Panc1 (cell line): ENCODE measurements around the gene TXNRD3. TPM values are rescaled to one million over a fixed set of nuclear protein-coding genes. Genes with fewer than 3 reads are reported as not detected.

ENCODE experiments used
- ATAC-seq: fragments of 200-7000 bp; cut with Tn5 transposase; 2 replicates; pipeline ENCODE4 v1.9.1; 2020; ENCODE audit warnings: mild to moderate bottlenecking, moderate library complexity
- BruUV-seq: library from RNA; stranded (reverse); fragments of 400-500 nt; replicated peaks from 2 replicates; lab custom pipeline; 2021; lab: Mats Ljungman, UMichigan
- CTCF ChIA-PET: fragments of 300-600 bp; sonication (Branson Sonifier 250); formaldehyde crosslinking; loops from one replicate; lab custom pipeline; 2022; ENCODE audit warnings: antibody characterized with exemption; lab: Charles Lee
- POLR2A ChIA-PET: fragments of 300-600 bp; sonication (Branson Sonifier 250); formaldehyde crosslinking; loops from one replicate; lab custom pipeline; 2022; ENCODE audit warnings: antibody characterized with exemption; lab: Charles Lee
- DNase-seq: peaks from one replicate; pipeline ENCODE4 v3.0.0-alpha.2; 2010; ENCODE audit warnings: low read depth, low spot score
- H3K27ac ChIP-seq: 2 replicates; pipeline ENCODE4 v1.5.1; 2011; ENCODE audit warnings: mild to moderate bottlenecking, low read length, inconsistent platforms
- H3K27me3 ChIP-seq: fragments of 200-500 bp; sonication (Bioruptor generic); 2 replicates; pipeline ENCODE4 v1.6.0; 2014; ENCODE audit warnings: low read length, inconsistent platforms; ENCODE audit not compliant: control insufficient read depth, insufficient read depth
- H3K36me3 ChIP-seq: fragments of 200-500 bp; sonication (Bioruptor generic); 2 replicates; pipeline ENCODE4 v1.5.1; 2014; ENCODE audit warnings: inconsistent platforms, mild to moderate bottlenecking, low read length, moderate library complexity; ENCODE audit not compliant: control insufficient read depth, insufficient read depth
- H3K4me1 ChIP-seq: 2 replicates; pipeline ENCODE4 v1.5.1; 2011; ENCODE audit warnings: inconsistent platforms, mild to moderate bottlenecking, low read length, moderate library complexity; ENCODE audit not compliant: control insufficient read depth, insufficient read depth
- H3K4me3 ChIP-seq, 2 experiments: 2 replicates each; pipeline ENCODE4 v1.5.1; 2011 to 2012; ENCODE audit warnings: low read depth in 2 of 2, low read length in 2 of 2, mild to moderate bottlenecking in 2 of 2, inconsistent platforms in 1 of 2, moderate library complexity in 1 of 2
- H3K9me3 ChIP-seq: fragments of 200-500 bp; sonication (Bioruptor generic); 2 replicates; pipeline ENCODE4 v1.5.1; 2014; ENCODE audit warnings: low read depth, mild to moderate bottlenecking, inconsistent platforms, low read length, moderate library complexity; ENCODE audit not compliant: control insufficient read depth, insufficient read depth
- POLR2AphosphoS5 ChIP-seq: IDR thresholded peaks from 2 replicates; pipeline ENCODE4 v1.6.1; 2012; ENCODE audit warnings: mild to moderate bottlenecking, low read depth, low read length, moderate library complexity
- SIN3A ChIP-seq: IDR thresholded peaks from 2 replicates; pipeline ENCODE4 v1.6.1; 2012; ENCODE audit warnings: low read depth, mild to moderate bottlenecking, low read length, moderate library complexity, borderline replicate concordance; ENCODE audit not compliant: insufficient read depth
- TCF7L2 ChIP-seq: IDR thresholded peaks from 2 replicates; pipeline ENCODE4 v1.6.1; 2011; ENCODE audit warnings: mild to moderate bottlenecking, low read depth, low read length, inconsistent platforms
- in situ Hi-C: cut with HindIII; loops from 2 replicates; pipeline ENCODE4 v1.10.0; 2016; ENCODE audit warnings: low sequenced_read_pairs, low pct_unique_long_range_greater_than_20kb
- intact Hi-C: fragments of 100-400 bp; cut with micrococcal nuclease; formaldehyde crosslinking; loops from one replicate; pipeline ENCODE4 v1.10.0; 2022; ENCODE audit not compliant: unreplicated experiment
- total RNA-seq: library from RNA; stranded (reverse); gene quantifications from one replicate; pipeline ENCODE4 v1.2.1, GENCODE V29; 2021; ENCODE audit not compliant: unreplicated experiment
- TF ChIP-seq, protein P1 (sequence below), 2 experiments: IDR thresholded peaks; 2 replicates each; pipeline ENCODE4 v1.6.1; 2011 to 2012; ENCODE audit warnings: low read depth in 2 of 2, control low read depth in 1 of 2, low read length in 1 of 2, mild to moderate bottlenecking in 1 of 2, moderate library complexity in 1 of 2; ENCODE audit not compliant: insufficient read depth in 1 of 2
- TF ChIP-seq, protein P2 (sequence below): fragments of 450-650 bp; IDR thresholded peaks from 2 replicates; pipeline ENCODE4 v1.5.1; 2017; ENCODE audit warnings: mild to moderate bottlenecking

The TXNRD3 gene
- total RNA-seq, 1 experiment from 2014 or later, result 17.2 TPM

DNA sequence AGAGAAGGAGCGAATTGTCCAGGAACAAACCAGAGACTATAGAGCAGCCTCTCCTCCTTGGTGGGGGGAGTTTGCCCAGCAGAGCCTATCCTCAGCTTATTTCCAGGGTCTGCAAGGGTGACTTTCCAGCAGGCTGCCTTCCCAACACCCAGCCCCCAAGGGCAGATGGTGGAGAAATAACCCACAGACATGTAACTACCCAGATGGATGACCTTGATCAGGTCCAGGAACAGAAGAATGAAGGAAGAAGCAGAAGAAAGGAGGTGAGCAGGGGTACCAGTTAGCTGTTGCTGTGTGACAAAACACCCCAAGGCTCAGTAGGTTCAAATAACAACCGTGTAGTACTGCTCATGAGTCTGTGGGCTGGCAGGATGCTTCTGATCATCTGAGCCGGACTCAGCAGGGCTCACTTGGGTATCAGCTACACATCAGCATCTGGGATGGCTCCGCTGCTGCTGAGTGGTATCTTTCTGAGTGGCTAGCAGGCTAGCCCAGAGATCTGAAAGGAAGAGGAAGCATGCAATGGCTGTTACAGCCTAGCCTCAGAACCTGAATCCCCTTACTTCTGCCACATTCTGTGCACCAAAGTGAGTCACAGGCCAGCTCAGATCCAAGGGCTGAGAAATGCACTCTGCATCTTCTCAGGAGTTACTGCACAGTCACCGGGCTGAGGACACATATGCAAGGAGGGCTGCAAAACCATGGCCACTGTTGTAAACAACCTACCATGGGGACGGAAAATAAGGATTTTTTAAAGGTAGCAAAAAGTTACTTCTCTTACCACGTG, 22.2 kb upstream of the TXNRD3 start:
- ATAC-seq, result no peak
- H3K27me3 ChIP-seq, result peaks cover 5% of the 10 kb centered on the region; the same call in 1 of the 2 replicates
- in situ Hi-C loops, result no loop called here
- DNase-seq, result no peak
- peaks cover 7% of the 10 kb centered on the region; the same call in 1 of the 2 replicates for H3K9me3 ChIP-seq
- CTCF ChIA-PET, result no interaction called here
- POLR2A ChIA-PET, result no interaction called here
- H3K4me1 ChIP-seq, result peaks cover 13% of the 10 kb centered on the region
- TF ChIP-seq, protein P1, sequence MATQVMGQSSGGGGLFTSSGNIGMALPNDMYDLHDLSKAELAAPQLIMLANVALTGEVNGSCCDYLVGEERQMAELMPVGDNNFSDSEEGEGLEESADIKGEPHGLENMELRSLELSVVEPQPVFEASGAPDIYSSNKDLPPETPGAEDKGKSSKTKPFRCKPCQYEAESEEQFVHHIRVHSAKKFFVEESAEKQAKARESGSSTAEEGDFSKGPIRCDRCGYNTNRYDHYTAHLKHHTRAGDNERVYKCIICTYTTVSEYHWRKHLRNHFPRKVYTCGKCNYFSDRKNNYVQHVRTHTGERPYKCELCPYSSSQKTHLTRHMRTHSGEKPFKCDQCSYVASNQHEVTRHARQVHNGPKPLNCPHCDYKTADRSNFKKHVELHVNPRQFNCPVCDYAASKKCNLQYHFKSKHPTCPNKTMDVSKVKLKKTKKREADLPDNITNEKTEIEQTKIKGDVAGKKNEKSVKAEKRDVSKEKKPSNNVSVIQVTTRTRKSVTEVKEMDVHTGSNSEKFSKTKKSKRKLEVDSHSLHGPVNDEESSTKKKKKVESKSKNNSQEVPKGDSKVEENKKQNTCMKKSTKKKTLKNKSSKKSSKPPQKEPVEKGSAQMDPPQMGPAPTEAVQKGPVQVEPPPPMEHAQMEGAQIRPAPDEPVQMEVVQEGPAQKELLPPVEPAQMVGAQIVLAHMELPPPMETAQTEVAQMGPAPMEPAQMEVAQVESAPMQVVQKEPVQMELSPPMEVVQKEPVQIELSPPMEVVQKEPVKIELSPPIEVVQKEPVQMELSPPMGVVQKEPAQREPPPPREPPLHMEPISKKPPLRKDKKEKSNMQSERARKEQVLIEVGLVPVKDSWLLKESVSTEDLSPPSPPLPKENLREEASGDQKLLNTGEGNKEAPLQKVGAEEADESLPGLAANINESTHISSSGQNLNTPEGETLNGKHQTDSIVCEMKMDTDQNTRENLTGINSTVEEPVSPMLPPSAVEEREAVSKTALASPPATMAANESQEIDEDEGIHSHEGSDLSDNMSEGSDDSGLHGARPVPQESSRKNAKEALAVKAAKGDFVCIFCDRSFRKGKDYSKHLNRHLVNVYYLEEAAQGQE (IDR thresholded peaks at IDR 0.05; ENCODE audit: insufficient read depth in 1 of 2, low read depth in 2 of 2, low read length in 1 of 2), result no peak
- TF ChIP-seq TCF7L2, result no peak
- TF ChIP-seq, protein P2, sequence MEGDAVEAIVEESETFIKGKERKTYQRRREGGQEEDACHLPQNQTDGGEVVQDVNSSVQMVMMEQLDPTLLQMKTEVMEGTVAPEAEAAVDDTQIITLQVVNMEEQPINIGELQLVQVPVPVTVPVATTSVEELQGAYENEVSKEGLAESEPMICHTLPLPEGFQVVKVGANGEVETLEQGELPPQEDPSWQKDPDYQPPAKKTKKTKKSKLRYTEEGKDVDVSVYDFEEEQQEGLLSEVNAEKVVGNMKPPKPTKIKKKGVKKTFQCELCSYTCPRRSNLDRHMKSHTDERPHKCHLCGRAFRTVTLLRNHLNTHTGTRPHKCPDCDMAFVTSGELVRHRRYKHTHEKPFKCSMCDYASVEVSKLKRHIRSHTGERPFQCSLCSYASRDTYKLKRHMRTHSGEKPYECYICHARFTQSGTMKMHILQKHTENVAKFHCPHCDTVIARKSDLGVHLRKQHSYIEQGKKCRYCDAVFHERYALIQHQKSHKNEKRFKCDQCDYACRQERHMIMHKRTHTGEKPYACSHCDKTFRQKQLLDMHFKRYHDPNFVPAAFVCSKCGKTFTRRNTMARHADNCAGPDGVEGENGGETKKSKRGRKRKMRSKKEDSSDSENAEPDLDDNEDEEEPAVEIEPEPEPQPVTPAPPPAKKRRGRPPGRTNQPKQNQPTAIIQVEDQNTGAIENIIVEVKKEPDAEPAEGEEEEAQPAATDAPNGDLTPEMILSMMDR, result no peak
- TF ChIP-seq SIN3A, result no peak
- TF ChIP-seq POLR2AphosphoS5, result no peak
- H3K27ac ChIP-seq, result no peak overlapping the region
- no peaks in the 10 kb centered on the region for H3K36me3 ChIP-seq
- BruUV-seq, result no TSS peak
- no peak overlapping the region for H3K4me3 ChIP-seq
- intact Hi-C loops, result loop anchor here (10.0 kb wide), 1 partner anchor 778 kb away; no protein-coding TSS in a partner anchor

DNA sequence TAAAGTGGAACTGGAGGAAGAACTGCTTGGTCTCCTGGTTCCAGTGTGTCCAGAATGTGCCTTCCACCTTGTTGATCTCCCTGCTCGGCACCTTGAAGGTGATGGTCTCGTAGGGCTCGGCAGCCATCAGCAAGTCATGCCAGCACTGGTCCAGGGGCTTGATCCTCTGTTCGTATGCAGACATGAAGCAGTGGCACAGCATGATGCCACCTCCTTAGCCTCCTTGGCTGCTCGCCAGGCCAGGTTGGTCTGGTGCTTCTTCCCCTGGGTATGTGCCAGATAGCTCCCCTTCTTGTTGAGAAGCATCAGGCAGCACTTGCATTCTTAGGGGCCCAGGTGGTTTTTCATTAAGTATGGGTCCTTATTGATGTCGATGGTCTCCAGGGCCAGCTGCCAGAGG, 17.8 kb upstream of the TXNRD3 start:
- ATAC-seq (no peak), DNase-seq (no peak)
- Histone ChIP-seq H3K27ac (no peak overlapping the region), H3K9me3 (peaks cover 7% of the 10 kb centered on the region; the same call in 1 of the 2 replicates), H3K27me3 (peaks cover 5% of the 10 kb centered on the region; the same call in 1 of the 2 replicates), H3K36me3 (no peaks in the 10 kb centered on the region), H3K4me3 (no peak overlapping the region), H3K4me1 (no peaks in the 10 kb centered on the region)
- BruUV-seq, result no TSS peak
- ChIA-PET CTCF (no interaction called here), POLR2A (no interaction called here)
- in situ Hi-C loops, result no loop called here
- TF ChIP-seq, protein P2, result no peak
- TF ChIP-seq POLR2AphosphoS5 (no peak), TCF7L2 (no peak), SIN3A (no peak)
- TF ChIP-seq, protein P1 (IDR thresholded peaks at IDR 0.05; ENCODE audit: insufficient read depth in 1 of 2, low read depth in 2 of 2, low read length in 1 of 2), result no peak
- intact Hi-C loops, result loop anchor here (10.0 kb wide), 1 partner anchor 782 kb away; no protein-coding TSS in a partner anchor
